HG03460 (cell line): ENCODE data around the gene ATF7.

Experiments
- ATAC-seq: cut with Tn5 transposase; IDR thresholded peaks from one replicate; pipeline ENCODE4 v1.9.1; 2021; ENCODE audit not compliant: unreplicated experiment

ATF7 gene

GRCh38 chr12:53532021-53532420, 94.2 kb downstream of the ATF7 start:
- no peak for ATAC-seq

GRCh38 chr12:53530920-53531319, 95.3 kb downstream of the ATF7 start:
- no peak for ATAC-seq

- no peak for ATAC-seq
Measured at GRCh38 chr12:53530061-53530460, 96.1 kb downstream of the ATF7 start.

GRCh38 chr12:53524476-53524875, 101.7 kb downstream of the ATF7 start:
- ATAC-seq = no peak

GRCh38 chr12:53523131-53523530, 103.1 kb downstream of the ATF7 start:
- ATAC-seq = no peak

GRCh38 chr12:53518381-53518780, 107.8 kb downstream of the ATF7 start:
- no peak for ATAC-seq

GRCh38 chr12:53516758-53517455, 109.3 kb downstream of the ATF7 start:
- no peak for ATAC-seq

- no peak for ATAC-seq
Measured at GRCh38 chr12:53515291-53515680, 110.9 kb downstream of the ATF7 start.

GRCh38 chr12:53514628-53515290, 111.4 kb downstream of the ATF7 start:
- no peak for ATAC-seq

- ATAC-seq = no peak
Measured at GRCh38 chr12:53513712-53514410, 112.3 kb downstream of the ATF7 start.

GRCh38 chr12:53510181-53510812, 115.9 kb downstream of the ATF7 start:
- ATAC-seq = no peak

- peak; percentile 89 for ATAC-seq
Measured at GRCh38 chr12:53508534-53509170, 117.5 kb downstream of the ATF7 start.

GRCh38 chr12:53507603-53507885, 118.6 kb downstream of the ATF7 start:
- no peak for ATAC-seq

- ATAC-seq = no peak
Measured at GRCh38 chr12:53506881-53507602, 119.1 kb downstream of the ATF7 start, which contains the start of gene NPFF. Gene NPFF (minus strand): TSS chr12:53507484. CDS start chr12:53507474, 10 bp downstream.

- no peak for ATAC-seq
Measured at GRCh38 chr12:53506450-53506785, 119.8 kb downstream of the ATF7 start.

- ATAC-seq = no peak
Measured at GRCh38 chr12:53505555-53506449, 120.4 kb downstream of the ATF7 start.

- no peak for ATAC-seq
Measured at GRCh38 chr12:53505086-53505485, 121.1 kb downstream of the ATF7 start.

- no peak for ATAC-seq
Measured at GRCh38 chr12:53504004-53504920, 121.9 kb downstream of the ATF7 start.
